ENCODE results near the gene UPF2.

The UPF2 gene

GRCh38 chr10:11886851-11887250 lies 155.8 kb downstream of the UPF2 start:
- no peak for DNase-seq

DNA sequence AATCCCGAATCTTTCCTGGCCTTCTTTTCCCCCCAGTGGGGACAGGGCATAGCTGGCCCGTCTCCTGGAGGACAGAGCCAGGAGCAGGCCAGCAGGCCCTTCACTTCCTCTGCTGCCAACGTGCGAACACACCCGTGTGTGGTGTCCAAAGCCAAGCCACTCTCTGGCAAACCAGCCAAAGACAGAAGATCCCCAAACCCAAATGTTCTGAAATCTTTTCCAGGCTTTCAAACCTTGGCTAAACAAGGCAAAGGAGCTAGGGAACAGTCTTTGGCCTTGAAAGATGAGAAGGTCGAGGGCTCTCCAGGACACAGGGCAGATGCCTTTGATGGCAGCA lies 156.5 kb downstream of the UPF2 start:
- no peaks in the 10 kb centered on the region for H3K36me3 Mint-ChIP-seq (ENCODE audit: low read depth)
- DNase-seq: no peak
- no peaks in the 10 kb centered on the region for H3K9me3 Mint-ChIP-seq
- H3K4me1 Mint-ChIP-seq: peaks cover 13% of the 10 kb centered on the region
- no peak for TF ChIP-seq CTCF (IDR thresholded peaks at IDR 0.05)
- no peaks in the 10 kb centered on the region for H3K27me3 Mint-ChIP-seq (ENCODE audit: low read depth, poor library complexity)
- no peak overlapping the region for H3K4me3 Mint-ChIP-seq
- peak overlapping the region; percentile 22 for H3K27ac Mint-ChIP-seq

More at GRCh38 chr10:11886851-11887250, 155.8 kb downstream of the UPF2 start:
- Mint-ChIP-seq H3K9me3 (no peaks in the 10 kb centered on the region), H3K27me3 (ENCODE audit: low read depth, poor library complexity) (no peaks in the 10 kb centered on the region), H3K27ac (peak overlapping the region; percentile 22), H3K4me3 (no peak overlapping the region), H3K36me3 (ENCODE audit: low read depth) (no peaks in the 10 kb centered on the region), H3K4me1 (peaks cover 13% of the 10 kb centered on the region)
- TF ChIP-seq CTCF (IDR thresholded peaks at IDR 0.05): no peak

- Mint-ChIP-seq H3K9me3 (no peaks in the 10 kb centered on the region), H3K36me3 (ENCODE audit: low read depth) (no peaks in the 10 kb centered on the region), H3K27ac (no peak overlapping the region), H3K4me1 (peaks cover 17% of the 10 kb centered on the region), H3K27me3 (ENCODE audit: low read depth, poor library complexity) (no peaks in the 10 kb centered on the region), H3K4me3 (no peak overlapping the region)
- no peak for DNase-seq
- TF ChIP-seq CTCF (IDR thresholded peaks at IDR 0.05): no peak
Measured at GRCh38 chr10:11885437-11886137, 157.0 kb downstream of the UPF2 start.

GRCh38 chr10:11884706-11885423 lies 157.7 kb downstream of the UPF2 start:
- Mint-ChIP-seq H3K4me3 (no peak overlapping the region), H3K9me3 (no peaks in the 10 kb centered on the region), H3K27ac (no peak overlapping the region), H3K36me3 (ENCODE audit: low read depth) (no peaks in the 10 kb centered on the region), H3K4me1 (peaks cover 22% of the 10 kb centered on the region), H3K27me3 (ENCODE audit: low read depth, poor library complexity) (no peaks in the 10 kb centered on the region)
- DNase-seq: no peak
- TF ChIP-seq CTCF (IDR thresholded peaks at IDR 0.05): no peak

DNA sequence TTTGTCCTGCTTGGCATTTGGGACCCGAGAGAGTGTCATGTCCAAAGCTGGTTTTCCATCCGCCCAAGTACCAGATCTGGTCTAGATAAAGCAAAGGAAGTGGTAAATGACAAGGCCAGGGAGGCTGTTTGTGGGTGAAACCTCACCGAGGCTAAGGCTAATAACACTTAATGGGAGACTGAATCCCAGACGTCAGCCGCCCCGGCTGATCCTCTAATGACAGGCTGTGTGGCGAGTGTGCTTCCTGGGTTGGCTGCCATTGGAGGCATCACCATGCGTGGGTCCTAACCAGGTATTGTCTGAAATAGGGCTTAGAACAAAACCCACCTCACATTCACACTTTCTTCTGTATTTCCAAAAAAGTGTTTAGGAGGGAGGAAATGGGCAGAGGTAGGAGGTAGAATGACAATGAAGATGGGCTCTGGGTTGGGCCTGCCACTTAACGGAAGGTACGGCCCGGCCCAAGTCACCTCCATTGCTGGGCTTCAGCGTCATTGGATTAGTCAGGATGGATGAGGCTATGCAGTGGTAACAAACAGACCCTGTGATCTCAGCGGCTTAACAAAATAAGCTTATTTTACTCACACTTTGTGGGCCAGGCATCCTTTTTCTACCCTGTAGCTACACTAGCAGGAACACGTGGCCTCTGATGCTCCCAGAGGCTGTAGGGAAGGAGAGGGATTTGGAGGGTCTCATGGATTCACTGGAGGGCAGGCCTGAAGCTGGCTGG lies 159.8 kb downstream of the UPF2 start:
- H3K4me1 Mint-ChIP-seq: peaks cover 30% of the 10 kb centered on the region
- no peaks in the 10 kb centered on the region for H3K36me3 Mint-ChIP-seq (ENCODE audit: low read depth)
- no peak overlapping the region for H3K4me3 Mint-ChIP-seq
- no peak overlapping the region for H3K27ac Mint-ChIP-seq
- no peaks in the 10 kb centered on the region for H3K9me3 Mint-ChIP-seq
- no peak for TF ChIP-seq CTCF (IDR thresholded peaks at IDR 0.05)
- no peak for DNase-seq
- no peaks in the 10 kb centered on the region for H3K27me3 Mint-ChIP-seq (ENCODE audit: low read depth, poor library complexity)

All from nephron progenitor cell (in vitro differentiated cells).